Measurements from ENCODE around the gene B3GALT5.

B3GALT5 gene

DNA sequence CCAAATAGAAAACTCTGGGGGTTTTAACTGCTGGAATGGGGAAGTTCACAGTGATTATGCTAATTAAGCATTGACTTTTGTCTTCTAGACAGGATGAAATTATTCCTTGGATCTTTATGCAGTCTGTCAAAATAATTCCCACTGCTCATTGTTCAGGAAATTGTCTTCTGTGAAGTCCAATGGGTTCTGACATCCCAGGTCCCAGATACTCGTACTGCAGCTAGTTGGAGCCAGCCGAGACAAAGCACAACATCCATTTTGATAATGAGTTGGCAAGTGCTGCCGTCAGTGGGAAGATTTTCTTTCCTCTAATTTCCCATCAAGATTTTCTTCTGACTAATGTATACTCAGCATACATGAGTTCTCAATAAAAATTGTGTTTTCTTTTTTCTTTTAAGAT is 17.3 kb upstream of the B3GALT5 start:
- no peak overlapping the region for H3K27ac Mint-ChIP-seq
- no peak overlapping the region for H3K4me3 Mint-ChIP-seq
- peaks cover 2% of the 10 kb centered on the region for H3K27me3 Mint-ChIP-seq
- no peaks in the 10 kb centered on the region for H3K36me3 Mint-ChIP-seq (ENCODE audit: low read depth)
- no peak for DNase-seq
- no peaks in the 10 kb centered on the region for H3K4me1 Mint-ChIP-seq (ENCODE audit: low read depth)
- no peaks in the 10 kb centered on the region for H3K9me3 Mint-ChIP-seq

- no peak for DNase-seq
- Mint-ChIP-seq H3K27ac (no peak overlapping the region), H3K9me3 (no peaks in the 10 kb centered on the region), H3K4me3 (no peak overlapping the region), H3K4me1 (ENCODE audit: low read depth) (no peaks in the 10 kb centered on the region), H3K36me3 (ENCODE audit: low read depth) (no peaks in the 10 kb centered on the region), H3K27me3 (peaks cover 11% of the 10 kb centered on the region)
Measured at GRCh38 chr21:39597595-39597994, 15.1 kb upstream of the B3GALT5 start.

GRCh38 chr21:39599191-39599970 is 13.4 kb upstream of the B3GALT5 start:
- no peak for DNase-seq
- H3K36me3 Mint-ChIP-seq (ENCODE audit: low read depth): no peaks in the 10 kb centered on the region
- peaks cover 11% of the 10 kb centered on the region for H3K27me3 Mint-ChIP-seq
- no peaks in the 10 kb centered on the region for H3K4me1 Mint-ChIP-seq (ENCODE audit: low read depth)
- H3K4me3 Mint-ChIP-seq: no peak overlapping the region
- H3K27ac Mint-ChIP-seq: no peak overlapping the region
- no peaks in the 10 kb centered on the region for H3K9me3 Mint-ChIP-seq

DNA sequence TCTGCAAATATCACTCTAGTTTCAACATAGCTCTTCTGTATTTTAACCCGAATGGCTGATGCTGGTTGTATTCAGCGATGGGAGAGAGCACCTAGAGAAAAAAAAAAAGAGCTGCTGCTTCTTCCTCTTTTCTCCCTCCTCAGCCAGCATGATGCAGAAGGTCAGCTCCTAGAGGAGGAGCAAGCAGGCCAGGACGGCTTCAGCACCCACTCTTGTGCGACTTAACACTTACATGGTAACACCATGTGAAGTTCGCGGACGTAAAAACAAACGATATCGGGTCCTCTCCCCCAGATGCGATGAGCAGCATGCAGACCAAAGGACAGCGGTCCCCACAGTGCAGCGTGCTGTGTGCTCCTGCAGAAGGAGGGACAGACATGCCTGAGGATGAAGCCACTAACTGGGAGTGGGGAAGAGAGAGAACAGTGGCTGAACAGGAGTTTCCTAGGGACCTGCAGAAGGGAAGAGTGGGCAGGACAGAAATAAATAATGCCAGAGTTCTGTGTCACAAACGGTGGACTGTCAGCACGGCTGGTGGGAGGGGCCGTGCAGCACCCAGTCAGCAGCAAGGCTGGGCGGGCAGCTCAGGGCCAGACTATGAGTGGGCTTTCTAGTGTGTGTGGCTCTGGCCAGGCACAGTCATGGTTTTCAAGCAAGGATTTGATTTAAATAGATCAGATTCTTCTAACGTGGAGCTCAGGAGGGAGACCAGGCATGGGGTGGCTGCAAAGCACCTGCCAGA is 11.4 kb upstream of the B3GALT5 start:
- Mint-ChIP-seq H3K27ac (no peak overlapping the region), H3K9me3 (no peaks in the 10 kb centered on the region), H3K27me3 (peaks cover 11% of the 10 kb centered on the region), H3K4me3 (no peak overlapping the region), H3K4me1 (ENCODE audit: low read depth) (no peaks in the 10 kb centered on the region), H3K36me3 (ENCODE audit: low read depth) (no peaks in the 10 kb centered on the region)
- no peak for DNase-seq

DNA sequence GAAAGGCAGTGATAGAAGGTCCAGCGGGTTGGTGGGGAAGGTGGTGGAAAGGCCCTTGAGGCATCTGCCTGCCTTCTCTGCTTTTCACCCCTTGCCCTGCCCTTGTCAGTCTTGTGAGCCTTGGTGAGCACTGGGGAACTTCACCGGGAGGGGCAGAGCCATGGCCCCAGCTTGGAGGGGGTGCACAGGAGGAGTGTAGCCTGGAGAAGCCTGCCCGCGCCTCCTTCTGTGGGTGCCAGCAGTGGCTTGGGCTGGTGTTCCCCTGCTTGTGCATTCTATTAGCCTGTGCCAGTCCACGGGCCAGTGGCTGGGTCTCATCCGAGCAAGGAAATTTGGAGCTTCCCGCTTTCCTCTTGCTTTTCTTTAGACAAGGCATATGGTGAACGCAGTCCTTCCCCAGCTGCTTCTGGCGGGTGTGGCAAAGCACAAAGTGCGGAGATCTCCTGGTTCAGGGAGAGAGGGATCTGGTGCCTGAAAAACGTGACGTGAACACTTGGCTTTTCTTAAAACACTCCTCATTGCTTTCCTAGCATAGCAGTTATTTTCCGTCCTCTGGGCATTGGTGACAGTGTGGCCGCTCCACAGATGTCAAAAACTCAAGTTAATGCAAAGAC is 10.6 kb upstream of the B3GALT5 start:
- no peak for DNase-seq
- Mint-ChIP-seq H3K4me1 (ENCODE audit: low read depth) (no peaks in the 10 kb centered on the region), H3K9me3 (no peaks in the 10 kb centered on the region), H3K36me3 (ENCODE audit: low read depth) (no peaks in the 10 kb centered on the region), H3K4me3 (no peak overlapping the region), H3K27me3 (peaks cover 11% of the 10 kb centered on the region), H3K27ac (no peak overlapping the region)

DNA sequence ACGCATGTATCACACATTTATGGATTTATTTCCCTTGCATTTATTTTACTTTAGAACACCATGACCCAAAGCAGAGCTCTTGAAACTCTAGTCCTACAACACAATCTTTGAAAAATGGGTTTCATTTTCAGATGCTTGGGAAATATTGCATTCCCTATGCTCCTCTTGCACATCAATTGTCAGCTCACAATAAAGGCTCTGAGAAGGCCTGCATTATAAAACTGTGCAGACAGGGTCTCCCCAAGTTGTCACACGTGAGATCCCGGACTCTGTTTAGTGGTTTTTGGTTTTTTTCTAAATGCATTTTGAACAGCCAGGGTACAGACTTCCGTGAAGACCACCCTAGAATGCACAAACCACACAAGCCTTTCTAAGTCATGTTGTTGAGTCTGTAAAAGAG is 9.9 kb upstream of the B3GALT5 start:
- Mint-ChIP-seq H3K27ac (no peak overlapping the region), H3K36me3 (ENCODE audit: low read depth) (no peaks in the 10 kb centered on the region), H3K4me1 (ENCODE audit: low read depth) (no peaks in the 10 kb centered on the region), H3K9me3 (no peaks in the 10 kb centered on the region), H3K4me3 (no peak overlapping the region), H3K27me3 (peaks cover 11% of the 10 kb centered on the region)
- DNase-seq: no peak

- Mint-ChIP-seq H3K9me3 (no peaks in the 10 kb centered on the region), H3K36me3 (ENCODE audit: low read depth) (no peaks in the 10 kb centered on the region), H3K4me3 (no peak overlapping the region), H3K27ac (no peak overlapping the region), H3K27me3 (peaks cover 13% of the 10 kb centered on the region), H3K4me1 (ENCODE audit: low read depth) (no peaks in the 10 kb centered on the region)
- DNase-seq: no peak
Measured at GRCh38 chr21:39604951-39605350, 7.8 kb upstream of the B3GALT5 start.

- peaks cover 41% of the 10 kb centered on the region for H3K27me3 Mint-ChIP-seq
- H3K9me3 Mint-ChIP-seq: no peaks in the 10 kb centered on the region
- no peak for DNase-seq
- H3K4me1 Mint-ChIP-seq (ENCODE audit: low read depth): peaks cover 9% of the 10 kb centered on the region
- no peak overlapping the region for H3K4me3 Mint-ChIP-seq
- no peaks in the 10 kb centered on the region for H3K36me3 Mint-ChIP-seq (ENCODE audit: low read depth)
- H3K27ac Mint-ChIP-seq: no peak overlapping the region
Measured at GRCh38 chr21:39610703-39611102, 2.0 kb upstream of the B3GALT5 start.

DNA sequence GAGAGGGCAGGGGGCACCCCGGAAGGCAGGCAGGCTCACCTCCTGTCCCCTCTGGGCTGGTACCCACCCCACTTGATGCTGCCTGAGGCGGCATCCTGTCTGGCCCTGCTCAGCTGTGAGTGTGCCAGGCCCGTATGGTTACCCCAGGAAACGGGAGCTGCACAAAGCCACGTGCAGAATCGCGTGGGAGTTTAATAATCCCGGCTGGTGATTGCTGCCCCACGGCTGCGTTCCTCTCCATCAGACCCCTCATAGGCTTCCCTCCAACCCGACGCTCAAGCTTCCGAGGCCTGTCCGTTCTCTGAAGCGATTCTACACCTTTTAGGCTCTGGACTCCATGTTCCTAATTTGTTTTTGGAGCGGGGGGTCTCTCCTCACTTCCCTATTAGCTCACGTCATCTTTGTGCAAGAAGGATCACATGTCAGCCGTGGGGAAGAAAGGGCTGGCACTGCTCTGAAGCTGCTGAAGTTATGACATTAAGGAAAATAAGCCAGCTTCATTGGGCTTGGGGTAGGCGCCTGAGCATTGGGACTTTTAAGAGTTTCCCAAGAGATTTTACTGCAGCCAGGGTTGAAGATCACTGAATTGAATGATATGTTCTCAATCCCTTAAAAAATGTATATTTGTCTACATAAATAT is 1.1 kb upstream of the B3GALT5 start:
- H3K36me3 Mint-ChIP-seq (ENCODE audit: low read depth): no peaks in the 10 kb centered on the region
- DNase-seq: no peak

GRCh38 chr21:39613041-39613934 is 548 bp downstream of the B3GALT5 start:
- DNase-seq: no peak
- no peak overlapping the region for H3K4me3 Mint-ChIP-seq
- peaks cover 9% of the 10 kb centered on the region for H3K4me1 Mint-ChIP-seq (ENCODE audit: low read depth)
- H3K27ac Mint-ChIP-seq: no peak overlapping the region
- no peaks in the 10 kb centered on the region for H3K36me3 Mint-ChIP-seq (ENCODE audit: low read depth)
- H3K27me3 Mint-ChIP-seq: peaks cover 48% of the 10 kb centered on the region
- no peaks in the 10 kb centered on the region for H3K9me3 Mint-ChIP-seq

More for the DNA sequence above, 1.1 kb upstream of the B3GALT5 start:
- no peak overlapping the region for H3K27ac Mint-ChIP-seq
- H3K27me3 Mint-ChIP-seq: peaks cover 41% of the 10 kb centered on the region
- no peaks in the 10 kb centered on the region for H3K9me3 Mint-ChIP-seq
- peaks cover 9% of the 10 kb centered on the region for H3K4me1 Mint-ChIP-seq (ENCODE audit: low read depth)
- no peak overlapping the region for H3K4me3 Mint-ChIP-seq

DNA sequence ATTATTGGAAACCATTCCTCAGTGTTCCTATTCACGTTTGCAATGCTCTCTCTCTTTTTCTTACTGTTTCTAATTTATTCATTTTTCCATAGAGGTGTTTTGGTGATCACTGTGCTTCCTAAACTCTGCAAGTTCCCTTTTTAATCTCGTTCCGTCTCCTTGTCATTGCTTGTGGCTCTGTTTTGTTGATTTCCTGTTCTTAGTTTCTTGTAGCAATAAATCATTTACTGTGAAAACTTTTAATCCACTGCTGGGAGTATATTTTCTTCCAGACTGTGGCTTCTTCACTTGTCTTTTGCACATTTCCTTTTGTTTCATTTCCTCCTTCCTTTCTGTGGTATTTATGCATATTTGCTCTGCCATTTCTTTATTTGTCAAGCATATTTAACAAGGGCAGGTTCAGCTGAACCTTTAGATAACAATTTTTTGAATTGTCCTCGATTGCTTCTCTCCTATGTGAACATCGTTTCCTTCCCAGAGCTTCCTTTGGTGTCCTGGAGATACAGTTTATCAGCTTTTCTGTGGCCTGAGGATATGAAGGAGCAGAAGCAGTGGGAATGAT is 3.6 kb downstream of the B3GALT5 start:
- no peaks in the 10 kb centered on the region for H3K9me3 Mint-ChIP-seq
- DNase-seq: no peak
- H3K27ac Mint-ChIP-seq: no peak overlapping the region
- H3K4me3 Mint-ChIP-seq: no peak overlapping the region
- H3K36me3 Mint-ChIP-seq (ENCODE audit: low read depth): no peaks in the 10 kb centered on the region
- H3K4me1 Mint-ChIP-seq (ENCODE audit: low read depth): peaks cover 9% of the 10 kb centered on the region
- peaks cover 45% of the 10 kb centered on the region for H3K27me3 Mint-ChIP-seq

DNA sequence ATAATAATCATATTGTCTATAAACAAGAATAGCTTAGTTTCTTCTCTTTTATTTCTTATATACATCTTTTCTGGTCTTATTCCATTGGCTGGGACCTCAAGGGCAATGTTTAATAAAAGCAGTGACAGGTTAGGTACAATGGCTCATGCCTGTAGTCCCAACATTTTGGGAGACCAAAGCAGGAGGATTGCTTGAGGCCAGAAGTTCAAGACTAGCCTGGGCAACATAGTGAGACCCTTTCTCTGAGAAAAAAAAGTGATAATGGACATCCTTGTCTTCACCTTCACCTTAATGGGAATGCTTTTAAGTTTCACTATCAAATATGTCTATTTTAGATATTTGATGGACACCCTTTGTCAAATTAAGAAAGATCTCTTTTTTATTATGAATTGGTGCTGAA is 8.1 kb downstream of the B3GALT5 start:
- Mint-ChIP-seq H3K4me3 (no peak overlapping the region), H3K36me3 (ENCODE audit: low read depth) (no peaks in the 10 kb centered on the region), H3K27ac (no peak overlapping the region), H3K27me3 (peaks cover 12% of the 10 kb centered on the region), H3K4me1 (ENCODE audit: low read depth) (no peaks in the 10 kb centered on the region), H3K9me3 (peaks cover 9% of the 10 kb centered on the region)
- no peak for DNase-seq

DNA sequence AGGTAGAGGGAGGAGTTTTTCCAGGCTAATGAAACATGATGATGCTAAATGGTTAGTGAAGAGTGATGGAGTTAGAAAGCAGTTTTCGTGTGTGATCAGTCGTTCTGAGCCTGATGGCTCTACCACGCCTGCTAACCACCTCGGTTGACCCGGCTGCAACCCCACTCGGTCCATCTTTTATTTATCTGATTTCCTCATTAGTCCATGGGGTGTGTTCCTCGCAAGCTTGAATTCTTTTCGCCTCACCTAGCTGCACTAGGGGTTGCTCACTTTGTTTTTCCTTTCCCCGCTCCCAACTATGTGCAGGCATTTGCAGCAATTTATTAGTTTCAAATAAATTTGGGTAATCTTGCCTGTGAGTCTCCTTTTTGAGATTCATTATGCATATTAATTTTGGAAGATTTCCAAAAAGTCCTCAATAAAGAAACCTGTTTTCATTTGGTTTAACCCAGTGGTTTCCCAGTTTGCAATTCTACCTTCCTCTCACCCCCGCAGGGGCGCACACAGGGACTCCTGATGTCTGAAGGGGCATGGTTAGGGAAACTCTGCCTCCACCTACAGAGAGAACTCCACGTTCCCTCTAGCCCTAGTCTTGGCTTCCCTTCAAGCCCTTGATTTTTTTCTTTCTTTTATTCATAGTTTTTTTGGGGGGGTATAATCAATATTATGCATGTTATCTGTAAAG is 12.6 kb downstream of the B3GALT5 start:
- Mint-ChIP-seq H3K27ac (no peak overlapping the region), H3K4me3 (no peak overlapping the region), H3K27me3 (peaks cover 13% of the 10 kb centered on the region), H3K9me3 (peaks cover 9% of the 10 kb centered on the region), H3K4me1 (ENCODE audit: low read depth) (no peaks in the 10 kb centered on the region), H3K36me3 (ENCODE audit: low read depth) (no peaks in the 10 kb centered on the region)
- DNase-seq: no peak

Data from activated T-cell treated with anti-CD3 and anti-CD28 coated beads, Interleukin-2, amount 50 U/mL, for 24 hours (primary cell).